NT2/D1 (cell line): ENCODE results near the gene OR10P1.

ENCODE experiments used
- YY1 ChIP-seq: IDR thresholded peaks from 2 replicates; pipeline ENCODE4 v1.6.1; 2011; ENCODE audit not compliant: insufficient read length, insufficient read depth
- ZNF274 ChIP-seq: IDR thresholded peaks from 2 replicates; pipeline ENCODE4 v1.6.1; 2011; ENCODE audit warnings: mild to moderate bottlenecking, low read depth, low read length

DNA sequence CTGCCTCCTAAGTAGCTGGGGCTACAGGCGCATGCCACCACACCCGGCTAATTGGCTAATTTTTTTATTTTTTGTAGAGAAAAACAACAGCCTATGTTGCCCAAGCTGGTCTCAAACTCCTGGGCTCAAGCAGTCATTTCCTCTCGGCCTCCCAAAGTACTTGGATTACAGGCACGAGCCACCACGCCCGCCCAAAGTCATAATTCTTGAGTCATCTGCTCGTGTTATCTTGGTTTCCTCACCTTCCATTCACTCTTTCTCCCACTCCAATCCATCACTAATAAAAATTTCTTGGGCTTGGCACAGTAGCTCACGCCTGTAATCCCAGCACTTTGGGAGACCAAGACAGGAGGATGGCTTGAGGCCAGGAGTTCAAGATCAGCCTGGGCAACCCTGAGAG, 39.0 kb downstream of the OR10P1 start:
- no peak for TF ChIP-seq YY1
- TF ChIP-seq ZNF274, result no peak
